Measurements from ENCODE around the gene NUB1.

DNA sequence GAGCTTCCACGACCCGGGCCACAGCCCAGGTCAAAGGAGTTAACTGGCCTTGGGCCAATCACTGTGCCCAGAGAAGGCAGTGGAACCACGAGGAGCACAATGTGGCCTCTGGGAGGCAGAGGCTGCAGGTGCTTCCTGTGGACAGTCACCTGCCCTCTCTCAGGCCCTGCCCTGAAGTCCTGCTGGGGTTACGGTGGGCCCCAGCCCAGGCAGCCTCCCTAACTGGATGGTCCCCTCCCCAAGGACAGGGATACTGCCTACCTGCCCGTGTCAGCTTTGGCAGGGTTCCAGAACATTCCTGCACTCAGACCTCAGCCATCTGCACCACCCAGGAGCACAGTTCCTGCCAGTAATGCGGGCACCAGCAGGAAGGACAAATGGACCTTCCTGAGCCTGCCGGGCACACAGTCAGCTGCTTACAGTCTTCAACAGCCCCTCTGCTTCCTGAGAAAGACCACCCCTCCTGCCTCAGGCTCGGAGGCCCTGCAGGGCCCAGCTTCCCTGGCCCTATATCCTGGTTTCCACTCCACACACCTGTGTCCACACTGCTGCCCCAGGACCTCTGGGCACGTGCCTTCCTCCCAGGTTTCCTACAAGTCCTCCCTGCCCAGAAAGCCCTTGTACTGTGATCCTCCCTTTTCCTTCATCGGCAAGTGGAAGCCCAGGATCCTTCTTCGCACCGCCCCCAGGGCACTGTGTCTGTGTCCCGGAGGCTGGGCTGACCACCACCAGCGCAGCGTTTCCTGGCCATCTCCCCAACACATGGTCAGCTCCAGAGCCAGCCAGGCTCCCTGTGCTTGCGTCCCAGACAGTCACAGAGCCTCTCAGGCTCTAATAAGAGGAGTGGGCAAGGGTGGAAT, 44.9 kb downstream of the NUB1 start:
- TF ChIP-seq, protein P1, sequence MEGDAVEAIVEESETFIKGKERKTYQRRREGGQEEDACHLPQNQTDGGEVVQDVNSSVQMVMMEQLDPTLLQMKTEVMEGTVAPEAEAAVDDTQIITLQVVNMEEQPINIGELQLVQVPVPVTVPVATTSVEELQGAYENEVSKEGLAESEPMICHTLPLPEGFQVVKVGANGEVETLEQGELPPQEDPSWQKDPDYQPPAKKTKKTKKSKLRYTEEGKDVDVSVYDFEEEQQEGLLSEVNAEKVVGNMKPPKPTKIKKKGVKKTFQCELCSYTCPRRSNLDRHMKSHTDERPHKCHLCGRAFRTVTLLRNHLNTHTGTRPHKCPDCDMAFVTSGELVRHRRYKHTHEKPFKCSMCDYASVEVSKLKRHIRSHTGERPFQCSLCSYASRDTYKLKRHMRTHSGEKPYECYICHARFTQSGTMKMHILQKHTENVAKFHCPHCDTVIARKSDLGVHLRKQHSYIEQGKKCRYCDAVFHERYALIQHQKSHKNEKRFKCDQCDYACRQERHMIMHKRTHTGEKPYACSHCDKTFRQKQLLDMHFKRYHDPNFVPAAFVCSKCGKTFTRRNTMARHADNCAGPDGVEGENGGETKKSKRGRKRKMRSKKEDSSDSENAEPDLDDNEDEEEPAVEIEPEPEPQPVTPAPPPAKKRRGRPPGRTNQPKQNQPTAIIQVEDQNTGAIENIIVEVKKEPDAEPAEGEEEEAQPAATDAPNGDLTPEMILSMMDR (IDR thresholded peaks at IDR 0.05) = no peak
- no peak for TF ChIP-seq POLR2A (IDR thresholded peaks at IDR 0.05)
